Activated CD8-positive, alpha-beta T cell treated with anti-CD3 and anti-CD28 coated beads, Interleukin-2, amount 10 ng/mL, durations not matched to agents 7 days and 5 days (primary cell): ENCODE results near the gene PAQR5. TPM values are rescaled to one million over a fixed set of nuclear protein-coding genes. Genes with fewer than 3 reads are reported as not detected.

Source experiments
- ATAC-seq: fragments of 150-1000 bp; cut with Tn5 transposase; one replicate; pipeline ENCODE4 v1.10.0; 2021; ENCODE audit warnings: moderate library complexity
- CTCF ChIA-PET: fragments of 350-600 bp; sonication (Branson Sonifier 250); formaldehyde crosslinking; loops from one replicate; lab custom pipeline; 2021; ENCODE audit warnings: antibody characterized with exemption; lab: Charles Lee
- POLR2A ChIA-PET: fragments of 350-600 bp; sonication (Branson Sonifier 250); formaldehyde crosslinking; loops from one replicate; lab custom pipeline; 2021; ENCODE audit warnings: antibody characterized with exemption; lab: Charles Lee
- DNase-seq: peaks from one replicate; pipeline ENCODE4 v3.0.0-alpha.2; 2020
- H3K27ac Mint-ChIP-seq: one replicate; pipeline ENCODE4 v1.8.0; 2021; ENCODE audit warnings: mild to moderate bottlenecking, mixed read lengths
- H3K27me3 Mint-ChIP-seq: one replicate; pipeline ENCODE4 v1.8.0; 2021; ENCODE audit warnings: low read depth, mixed read lengths
- H3K36me3 Mint-ChIP-seq: one replicate; pipeline ENCODE4 v1.8.0; 2021; ENCODE audit warnings: low read depth, mixed read lengths
- H3K4me1 Mint-ChIP-seq: one replicate; pipeline ENCODE4 v1.8.0; 2021; ENCODE audit warnings: low read depth, mixed read lengths
- H3K4me3 Mint-ChIP-seq: one replicate; pipeline ENCODE4 v1.8.0; 2021; ENCODE audit warnings: mild to moderate bottlenecking, mixed read lengths
- H3K9me3 Mint-ChIP-seq: one replicate; pipeline ENCODE4 v1.8.0; 2022; ENCODE audit warnings: mixed read lengths; ENCODE audit not compliant: insufficient read depth
- total RNA-seq, 2 experiments: library from RNA; stranded (reverse); gene quantifications; one replicate each; pipeline ENCODE4 v1.2.3, GENCODE V29; 2021

PAQR5 gene
- total RNA-seq, 2 experiments from 2014 or later = not detected

GRCh38 chr15:69343133-69343532 lies 44.4 kb downstream of the PAQR5 start:
- POLR2A ChIA-PET = no interaction called here
- Mint-ChIP-seq H3K4me1 (no peaks in the 10 kb centered on the region), H3K27me3 (peaks cover 13% of the 10 kb centered on the region), H3K27ac (no peak overlapping the region), H3K36me3 (no peaks in the 10 kb centered on the region), H3K4me3 (no peak overlapping the region), H3K9me3 (no peaks in the 10 kb centered on the region)
- no peak for ATAC-seq
- CTCF ChIA-PET = no interaction called here
- DNase-seq = no peak

- no peak overlapping the region for H3K27ac Mint-ChIP-seq
- DNase-seq (no peak), ATAC-seq (no peak)
- H3K27me3 Mint-ChIP-seq = peaks cover 7% of the 10 kb centered on the region
- POLR2A ChIA-PET = no interaction called here
- H3K36me3 Mint-ChIP-seq = no peaks in the 10 kb centered on the region
- CTCF ChIA-PET = interaction anchor here (0.7 kb wide), 1 partner anchor 30 kb away, joined by 3 read pairs; no protein-coding TSS in a partner anchor
- no peaks in the 10 kb centered on the region for H3K9me3 Mint-ChIP-seq
- no peak overlapping the region for H3K4me3 Mint-ChIP-seq
- H3K4me1 Mint-ChIP-seq = no peaks in the 10 kb centered on the region
Observed at GRCh38 chr15:69344238-69344637, 45.5 kb downstream of the PAQR5 start.

GRCh38 chr15:69346112-69346511 lies 47.4 kb downstream of the PAQR5 start:
- Mint-ChIP-seq H3K4me3 (no peak overlapping the region), H3K4me1 (no peaks in the 10 kb centered on the region), H3K9me3 (no peaks in the 10 kb centered on the region), H3K27me3 (peaks cover 7% of the 10 kb centered on the region), H3K27ac (no peak overlapping the region), H3K36me3 (no peaks in the 10 kb centered on the region)
- POLR2A ChIA-PET = no interaction called here
- DNase-seq (no peak), ATAC-seq (no peak)
- CTCF ChIA-PET = interaction anchor here (0.6 kb wide), 1 partner anchor 383 kb away, joined by 3 read pairs; no protein-coding TSS in a partner anchor

GRCh38 chr15:69351333-69351732 lies 52.6 kb downstream of the PAQR5 start:
- H3K27ac Mint-ChIP-seq = no peak overlapping the region
- ChIA-PET POLR2A (no interaction called here), CTCF (no interaction called here)
- no peaks in the 10 kb centered on the region for H3K27me3 Mint-ChIP-seq
- H3K4me3 Mint-ChIP-seq = no peak overlapping the region
- no peaks in the 10 kb centered on the region for H3K4me1 Mint-ChIP-seq
- DNase-seq (no peak), ATAC-seq (no peak)
- H3K36me3 Mint-ChIP-seq = no peaks in the 10 kb centered on the region
- H3K9me3 Mint-ChIP-seq = no peaks in the 10 kb centered on the region

GRCh38 chr15:69351884-69352283 lies 53.2 kb downstream of the PAQR5 start:
- Mint-ChIP-seq H3K4me1 (no peaks in the 10 kb centered on the region), H3K36me3 (no peaks in the 10 kb centered on the region), H3K27me3 (no peaks in the 10 kb centered on the region), H3K9me3 (no peaks in the 10 kb centered on the region), H3K4me3 (no peak overlapping the region), H3K27ac (no peak overlapping the region)
- ChIA-PET POLR2A (no interaction called here), CTCF (no interaction called here)
- no peak for DNase-seq
- ATAC-seq = no peak

- no peak for ATAC-seq
- H3K36me3 Mint-ChIP-seq = no peaks in the 10 kb centered on the region
- CTCF ChIA-PET = no interaction called here
- no peaks in the 10 kb centered on the region for H3K4me1 Mint-ChIP-seq
- no peak overlapping the region for H3K27ac Mint-ChIP-seq
- no peaks in the 10 kb centered on the region for H3K27me3 Mint-ChIP-seq
- no peak overlapping the region for H3K4me3 Mint-ChIP-seq
- no peaks in the 10 kb centered on the region for H3K9me3 Mint-ChIP-seq
- POLR2A ChIA-PET = no interaction called here
- DNase-seq = no peak
Observed at GRCh38 chr15:69357773-69358771, 59.4 kb downstream of the PAQR5 start.

- H3K36me3 Mint-ChIP-seq = no peaks in the 10 kb centered on the region
- ChIA-PET CTCF (no interaction called here), POLR2A (no interaction called here)
- H3K4me3 Mint-ChIP-seq = no peak overlapping the region
- DNase-seq = no peak
- H3K27ac Mint-ChIP-seq = no peak overlapping the region
- ATAC-seq = no peak
- H3K9me3 Mint-ChIP-seq = no peaks in the 10 kb centered on the region
- H3K4me1 Mint-ChIP-seq = no peaks in the 10 kb centered on the region
- no peaks in the 10 kb centered on the region for H3K27me3 Mint-ChIP-seq
Observed at GRCh38 chr15:69358850-69359249, 60.1 kb downstream of the PAQR5 start.

GRCh38 chr15:69359722-69360121 lies 61.0 kb downstream of the PAQR5 start:
- no peaks in the 10 kb centered on the region for H3K27me3 Mint-ChIP-seq
- POLR2A ChIA-PET = no interaction called here
- CTCF ChIA-PET = no interaction called here
- H3K4me3 Mint-ChIP-seq = no peak overlapping the region
- H3K27ac Mint-ChIP-seq = no peak overlapping the region
- no peaks in the 10 kb centered on the region for H3K9me3 Mint-ChIP-seq
- no peak for ATAC-seq
- DNase-seq = no peak
- H3K4me1 Mint-ChIP-seq = no peaks in the 10 kb centered on the region
- no peaks in the 10 kb centered on the region for H3K36me3 Mint-ChIP-seq

GRCh38 chr15:69360642-69361041 lies 61.9 kb downstream of the PAQR5 start:
- POLR2A ChIA-PET = no interaction called here
- H3K9me3 Mint-ChIP-seq = no peaks in the 10 kb centered on the region
- no peak for ATAC-seq
- no peaks in the 10 kb centered on the region for H3K27me3 Mint-ChIP-seq
- no peak overlapping the region for H3K4me3 Mint-ChIP-seq
- H3K27ac Mint-ChIP-seq = no peak overlapping the region
- H3K4me1 Mint-ChIP-seq = no peaks in the 10 kb centered on the region
- CTCF ChIA-PET = no interaction called here
- H3K36me3 Mint-ChIP-seq = no peaks in the 10 kb centered on the region
- no peak for DNase-seq

- Mint-ChIP-seq H3K4me3 (no peak overlapping the region), H3K27ac (no peak overlapping the region), H3K27me3 (peaks cover 9% of the 10 kb centered on the region), H3K9me3 (no peaks in the 10 kb centered on the region), H3K4me1 (no peaks in the 10 kb centered on the region), H3K36me3 (no peaks in the 10 kb centered on the region)
- DNase-seq (no peak), ATAC-seq (no peak)
- CTCF ChIA-PET = interaction anchor here (1.0 kb wide), 1 partner anchor 336 kb away, joined by 3 read pairs; no protein-coding TSS in a partner anchor
- POLR2A ChIA-PET = no interaction called here
Observed at GRCh38 chr15:69367236-69367635, 68.5 kb downstream of the PAQR5 start.

GRCh38 chr15:69369631-69370030 lies 70.9 kb downstream of the PAQR5 start:
- no peak for DNase-seq
- H3K9me3 Mint-ChIP-seq = no peaks in the 10 kb centered on the region
- no peaks in the 10 kb centered on the region for H3K4me1 Mint-ChIP-seq
- H3K36me3 Mint-ChIP-seq = no peaks in the 10 kb centered on the region
- H3K27ac Mint-ChIP-seq = no peak overlapping the region
- peaks cover 17% of the 10 kb centered on the region for H3K27me3 Mint-ChIP-seq
- no peak overlapping the region for H3K4me3 Mint-ChIP-seq
- no peak for ATAC-seq
- ChIA-PET POLR2A (no interaction called here), CTCF (interaction anchor here (0.6 to 1.2 kb wide), 3 partner anchors 24 to 96 kb away, joined by 3 to 4 read pairs (median 3); no protein-coding TSS in a partner anchor)

GRCh38 chr15:69373406-69373805 lies 74.7 kb downstream of the PAQR5 start:
- Mint-ChIP-seq H3K4me3 (no peak overlapping the region), H3K36me3 (no peaks in the 10 kb centered on the region), H3K9me3 (no peaks in the 10 kb centered on the region), H3K27me3 (peaks cover 13% of the 10 kb centered on the region), H3K27ac (no peak overlapping the region), H3K4me1 (no peaks in the 10 kb centered on the region)
- ChIA-PET CTCF (no interaction called here), POLR2A (no interaction called here)
- no peak for ATAC-seq
- no peak for DNase-seq
